Embryonic facial prominence (tissue), 1 donor: ENCODE data around the gene ANKRD27.
"Not testable (repeated sequence)": the region's sequence is repeated elsewhere in the genome, so short reads cannot be mapped to it uniquely, and the experiment has no call there.

ENCODE experiments used
- DNase-seq: peaks from one replicate; pipeline ENCODE4 v3.0.0-alpha.2; 2016; ENCODE audit errors: extremely low spot score

ANKRD27 gene

DNA sequence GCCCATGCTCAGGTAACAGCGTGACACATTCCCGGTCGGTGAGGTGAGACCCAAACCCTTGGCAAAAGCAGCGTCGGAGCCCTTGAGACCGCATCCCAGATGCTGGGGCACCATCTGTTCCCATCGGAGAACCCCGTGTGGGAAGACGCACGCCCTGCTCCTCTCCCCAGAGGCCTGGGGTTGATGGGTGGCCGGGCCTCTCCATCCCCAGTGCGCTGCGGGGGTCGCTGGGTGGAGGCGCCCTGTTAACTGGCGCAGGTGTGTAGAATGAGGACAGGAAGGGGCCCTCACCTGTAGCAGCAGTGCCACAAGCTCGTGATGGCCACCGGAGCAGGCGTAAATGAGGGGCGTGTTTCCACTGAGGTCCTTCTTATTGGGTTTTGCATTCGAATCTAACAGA lies 69.4 kb downstream of the ANKRD27 start:
- DNase-seq = no peak

DNA sequence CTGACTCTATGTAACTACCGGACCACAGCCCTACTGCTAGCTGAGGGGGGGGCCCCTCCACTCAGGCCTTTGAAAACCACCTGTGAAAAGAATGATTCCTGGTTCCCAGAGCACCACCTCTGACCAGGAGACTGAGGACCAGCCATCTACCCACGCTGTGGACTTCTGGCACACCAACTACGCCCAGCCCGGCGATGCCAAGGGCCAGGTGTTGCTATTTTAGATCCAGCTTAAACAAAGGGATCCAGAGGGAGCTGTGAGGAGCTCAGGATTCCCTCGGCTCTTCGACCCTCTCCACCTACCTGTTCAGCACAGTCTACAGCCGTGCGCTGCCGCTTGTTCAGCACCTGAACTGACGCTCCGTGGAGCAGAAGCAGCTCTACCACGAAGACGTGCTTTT lies 71.0 kb downstream of the ANKRD27 start:
- DNase-seq = no peak

DNA sequence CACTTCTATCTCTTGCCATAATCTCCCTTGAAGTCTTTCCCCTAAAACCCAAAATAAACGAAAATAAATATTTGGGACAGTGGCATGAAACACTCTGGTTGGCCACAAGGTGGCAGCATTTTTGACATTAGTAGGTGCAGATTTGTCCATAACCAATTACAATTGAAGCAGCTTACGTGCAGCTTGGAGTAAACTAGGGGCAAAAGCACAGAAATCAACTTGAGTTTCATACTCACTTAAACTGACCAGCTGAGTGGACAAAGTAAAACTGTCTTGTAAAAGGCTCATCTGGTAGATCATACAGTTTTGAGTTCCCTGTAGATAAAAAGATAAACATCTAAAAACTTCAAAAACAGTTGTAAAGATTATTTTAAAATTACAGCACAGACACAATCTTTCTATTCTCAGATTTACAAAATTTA lies 75.2 kb downstream of the ANKRD27 start:
- no peak for DNase-seq

DNA sequence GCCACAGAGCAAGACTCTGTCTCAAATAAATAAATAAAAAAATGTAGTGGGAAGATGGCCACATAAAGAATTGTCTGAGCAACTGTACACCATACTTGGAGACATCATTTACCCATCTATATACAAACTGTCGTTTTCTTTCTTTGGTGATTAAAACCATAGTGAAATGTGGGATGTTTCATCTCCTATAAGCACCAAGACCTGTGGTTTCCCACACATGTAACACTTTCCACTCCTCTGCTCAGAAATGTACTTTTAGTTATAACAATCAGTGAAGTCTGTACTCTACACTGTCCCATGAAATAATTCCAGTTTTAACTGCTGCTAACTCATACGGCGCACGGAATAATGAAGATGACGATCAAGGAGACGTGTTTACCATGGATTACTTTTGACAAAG lies 75.7 kb downstream of the ANKRD27 start:
- DNase-seq = no peak

DNA sequence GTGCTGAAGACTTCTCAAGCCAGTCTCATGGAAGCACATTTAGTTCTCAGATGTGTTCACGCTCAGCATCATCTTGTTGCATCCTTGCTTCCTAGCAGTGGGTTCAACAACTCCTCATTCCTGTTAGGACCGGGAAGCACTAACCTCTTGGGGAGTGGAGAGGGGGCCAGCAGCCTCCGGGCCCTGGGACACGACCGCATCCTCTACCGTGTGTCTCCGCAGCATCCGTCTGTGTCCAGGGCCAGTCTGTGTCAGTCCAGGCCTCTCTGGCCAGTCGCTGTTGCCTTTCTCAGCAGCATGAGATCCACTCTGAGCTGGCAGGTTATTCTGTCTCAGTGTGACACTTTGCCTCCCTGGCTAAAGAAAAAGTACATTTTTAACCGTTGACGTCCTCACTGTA lies 77.0 kb downstream of the ANKRD27 start:
- no peak for DNase-seq

DNA sequence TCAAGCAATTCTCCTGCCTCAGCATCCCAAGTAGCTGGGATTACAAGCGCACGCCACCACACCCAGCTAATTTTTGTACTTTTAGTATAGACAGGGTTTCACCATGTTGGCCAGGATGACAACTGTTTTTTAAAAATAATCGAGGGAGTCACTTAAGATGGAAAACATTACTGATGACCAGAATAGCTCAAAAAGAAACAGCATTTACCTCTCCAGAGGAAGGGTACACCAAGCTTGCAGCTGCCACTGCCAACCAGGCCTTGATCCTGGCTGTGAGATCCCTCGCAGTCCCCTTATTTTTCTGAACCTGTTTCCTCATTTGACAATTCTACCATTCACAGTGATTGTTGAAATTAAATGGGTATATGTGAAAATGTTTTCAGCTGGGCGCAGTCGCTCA lies 79.5 kb downstream of the ANKRD27 start:
- no peak for DNase-seq

DNA sequence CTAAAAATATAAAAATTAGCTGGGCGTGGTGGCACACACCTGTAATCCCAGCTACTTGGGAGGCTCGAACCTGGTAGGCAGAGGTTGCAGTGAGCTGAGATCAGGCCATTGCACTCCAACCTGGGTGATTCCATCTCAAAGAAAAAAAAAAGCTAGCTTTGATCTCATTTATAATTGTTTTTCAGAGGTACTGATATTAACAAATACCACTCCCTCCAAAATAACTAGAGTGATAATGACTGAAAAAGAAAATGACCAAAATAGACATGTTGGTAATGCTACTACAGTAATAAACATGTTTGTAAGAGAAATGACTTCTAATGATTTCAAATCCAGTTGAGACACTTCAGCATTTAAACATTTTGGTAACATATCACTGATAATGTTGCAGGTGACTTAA lies 81.0 kb downstream of the ANKRD27 start:
- DNase-seq = no peak

DNA sequence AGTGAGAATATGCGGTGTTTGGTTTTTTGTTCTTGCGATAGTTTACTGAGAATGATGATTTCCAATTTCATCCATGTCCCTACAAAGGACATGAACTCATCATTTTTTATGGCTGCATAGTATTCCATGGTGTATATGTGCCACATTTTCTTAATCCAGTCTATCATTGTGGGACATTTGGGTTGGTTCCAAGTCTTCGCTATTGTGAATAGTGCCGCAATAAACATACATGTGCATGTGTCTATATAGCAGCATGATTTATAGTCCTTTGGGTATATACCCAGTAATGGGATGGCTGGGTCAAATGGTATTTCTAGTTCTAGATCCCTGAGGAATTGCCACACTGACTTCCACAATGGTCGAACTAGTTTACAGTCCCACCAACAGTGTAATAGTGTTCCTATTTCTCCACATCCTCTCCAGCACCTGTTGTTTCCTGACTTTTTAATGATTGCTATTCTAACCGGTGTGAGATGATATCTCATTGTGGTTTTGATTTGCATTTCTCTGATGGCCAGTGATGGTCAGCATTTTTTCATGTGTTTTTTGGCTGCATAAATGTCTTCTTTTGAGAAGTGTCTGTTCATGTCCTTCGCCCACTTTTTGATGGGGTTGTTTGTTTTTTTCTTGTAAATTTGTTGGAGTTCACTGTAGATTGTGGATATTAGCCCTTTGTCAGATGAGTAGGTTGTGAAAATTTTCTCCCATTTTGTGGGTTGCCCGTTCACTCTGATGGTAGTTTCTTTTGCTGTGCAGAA lies 87.1 kb downstream of the ANKRD27 start:
- not testable (repeated sequence) for DNase-seq

DNA sequence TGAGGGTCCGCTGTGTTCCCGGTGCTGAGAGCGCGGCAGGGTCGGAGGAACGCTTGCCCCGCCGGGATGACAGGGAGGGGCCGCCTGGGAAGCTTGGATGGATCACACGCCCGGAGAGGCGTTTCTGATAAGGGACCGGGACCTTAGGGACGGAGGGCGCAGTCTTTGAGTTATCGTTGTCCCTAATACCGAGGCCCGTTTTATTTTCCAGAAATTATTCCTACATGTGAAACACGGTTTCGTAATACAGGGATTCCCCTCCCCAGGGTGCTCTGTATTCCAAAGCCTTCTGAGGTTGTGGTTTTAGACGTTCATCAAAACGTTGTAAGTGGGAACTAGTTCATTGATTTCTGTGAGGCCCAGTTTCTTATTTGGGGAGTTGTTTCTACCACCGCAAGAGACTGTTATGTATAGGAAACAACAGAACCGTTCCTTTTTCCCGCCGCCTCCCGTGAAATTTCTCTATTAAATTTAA lies 93.2 kb downstream of the ANKRD27 start:
- peak; percentile 5 for DNase-seq

DNA sequence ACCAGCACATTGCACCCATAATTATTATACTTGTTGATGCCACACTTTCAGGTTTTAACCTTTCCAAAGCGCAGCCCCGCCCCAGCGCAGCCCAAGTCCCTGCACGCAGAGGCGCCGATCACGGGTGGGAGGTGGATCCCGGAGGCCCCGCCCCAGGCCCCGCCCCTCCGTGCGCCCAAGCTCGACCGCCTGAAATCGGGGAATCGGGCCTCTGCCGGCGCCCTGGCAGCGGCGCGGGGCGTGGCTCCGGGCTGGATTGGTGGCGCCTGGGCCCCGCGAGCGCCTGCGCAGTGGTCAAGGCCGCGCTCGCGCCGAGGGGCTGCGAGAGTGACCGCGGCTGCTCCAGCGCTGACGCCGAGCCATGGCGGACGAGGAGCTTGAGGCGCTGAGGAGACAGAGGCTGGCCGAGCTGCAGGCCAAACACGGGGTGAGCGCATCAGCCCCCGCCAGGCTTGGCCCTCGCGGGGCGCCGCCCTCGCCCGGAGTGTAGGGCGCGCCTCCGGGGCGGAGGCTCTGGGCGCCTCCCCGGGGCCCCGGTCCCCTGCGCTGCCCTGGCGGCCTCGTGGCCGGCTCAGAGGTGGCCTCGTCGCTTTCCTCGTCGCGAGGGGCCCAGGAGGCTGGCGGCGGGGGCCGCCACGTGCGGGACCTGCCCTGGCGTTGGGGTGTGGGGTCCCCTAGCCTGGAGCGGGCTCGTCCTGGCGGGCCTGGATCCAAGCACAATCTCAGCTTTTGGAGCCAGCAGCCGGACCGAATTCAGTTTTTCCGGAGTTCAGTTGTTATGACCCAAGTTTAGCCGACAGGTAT lies 93.9 kb downstream of the ANKRD27 start, which contains the start of gene PDCD5:
Gene PDCD5, plus strand, starts transcription at position 290 of the 804 bp plus-strand sequence. Its CDS starts 72 bp downstream, at position 362.
- peak; percentile 85 for DNase-seq

DNA sequence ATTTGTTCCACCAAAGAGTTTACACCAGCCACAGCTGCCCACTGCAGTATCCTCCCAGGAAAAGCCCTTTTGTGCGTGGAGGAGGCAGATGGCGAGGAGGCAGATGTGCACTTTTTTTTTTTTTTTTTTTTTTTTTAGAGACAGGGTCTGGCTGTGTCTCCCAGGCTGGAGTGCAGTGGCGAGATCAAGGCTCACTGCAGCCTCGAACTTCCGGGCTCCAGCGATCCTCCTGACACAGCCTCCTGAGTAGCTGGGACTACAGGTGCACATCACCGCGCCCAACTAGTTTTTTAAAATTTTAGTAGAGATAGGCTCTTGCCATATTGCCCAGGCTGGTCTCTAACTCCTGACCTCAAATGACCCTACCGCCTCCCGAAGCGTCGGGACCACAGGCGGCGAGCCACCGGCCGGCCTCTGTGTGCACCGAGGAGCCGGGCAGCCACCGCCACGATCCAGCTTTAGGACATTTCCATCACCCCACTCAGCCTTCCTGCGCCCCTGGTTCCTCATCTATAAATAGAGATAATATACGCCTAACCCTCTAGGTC lies 94.6 kb downstream of the ANKRD27 start:
- no peak for DNase-seq

DNA sequence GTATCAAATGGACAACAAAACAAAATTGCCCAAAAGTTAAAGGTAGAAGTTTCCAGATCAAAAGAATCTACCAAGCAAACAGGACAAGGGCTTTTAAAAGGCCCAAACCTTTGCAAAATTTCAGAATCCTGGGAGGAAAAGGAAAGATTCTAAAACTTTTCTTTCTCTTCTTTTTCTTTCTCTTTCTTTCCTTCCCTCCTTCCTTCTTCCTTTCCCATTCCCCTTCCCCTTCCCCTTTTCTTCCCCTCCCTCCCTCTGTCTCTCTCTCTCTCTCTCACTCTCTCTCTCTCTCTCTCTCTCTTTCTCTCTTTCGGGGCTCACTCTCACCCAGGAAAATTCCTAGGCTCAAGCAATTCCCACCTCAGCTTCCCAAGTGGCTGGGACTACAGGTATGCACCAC lies 98.2 kb downstream of the ANKRD27 start:
- no peak for DNase-seq

DNA sequence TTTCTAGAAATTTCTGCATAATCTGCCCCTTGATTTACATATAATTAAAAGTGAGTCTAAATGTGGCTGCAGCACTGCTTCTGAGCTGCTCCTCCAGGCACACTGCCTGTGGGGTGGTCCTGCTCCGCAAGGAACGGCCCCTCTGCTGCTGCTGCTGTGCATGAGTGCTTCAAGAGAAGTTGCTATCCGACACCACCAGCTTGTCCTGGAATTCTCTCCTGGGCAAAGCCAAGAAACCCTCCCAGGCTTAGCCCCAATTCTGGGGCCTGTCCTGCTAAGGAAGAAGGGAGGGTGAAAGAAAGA lies 101.5 kb downstream of the ANKRD27 start:
- DNase-seq = no peak

DNA sequence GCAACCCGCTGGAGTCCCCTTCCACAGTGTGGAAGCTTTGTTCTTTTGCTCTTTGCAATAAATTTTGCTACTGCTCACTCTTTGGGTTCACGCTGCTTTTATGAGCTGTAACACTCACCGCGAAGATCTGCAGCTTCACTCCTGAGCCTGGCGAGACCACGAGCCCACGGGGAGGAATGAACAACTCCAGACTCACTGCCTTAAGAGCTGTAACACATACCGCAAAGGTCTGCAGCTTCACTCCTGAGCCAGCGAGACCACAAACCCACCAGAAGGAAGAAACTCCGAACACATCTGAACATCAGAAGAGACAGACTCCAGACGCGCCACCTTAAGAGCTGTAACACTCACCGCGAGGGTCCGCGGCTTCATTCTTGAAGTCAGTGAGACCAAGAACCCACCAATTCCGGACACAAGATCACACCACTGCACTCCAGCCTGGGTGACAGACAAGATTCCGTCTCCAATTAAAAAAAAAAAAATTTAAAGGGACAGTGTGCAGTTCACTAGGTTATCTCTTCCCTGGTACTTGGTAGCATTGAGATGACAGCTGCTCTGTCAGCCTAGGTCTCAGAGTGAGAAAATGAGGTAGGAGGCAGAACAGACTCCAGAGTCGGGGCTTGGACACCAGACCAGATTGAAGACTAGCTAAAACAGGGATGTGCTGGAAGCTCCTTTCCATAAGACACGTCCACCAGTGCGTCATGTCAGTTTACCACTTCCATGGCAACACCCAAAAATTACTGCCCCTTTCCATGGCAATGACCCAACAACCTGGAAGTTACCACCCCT lies 102.1 kb downstream of the ANKRD27 start:
- not testable (repeated sequence) for DNase-seq

DNA sequence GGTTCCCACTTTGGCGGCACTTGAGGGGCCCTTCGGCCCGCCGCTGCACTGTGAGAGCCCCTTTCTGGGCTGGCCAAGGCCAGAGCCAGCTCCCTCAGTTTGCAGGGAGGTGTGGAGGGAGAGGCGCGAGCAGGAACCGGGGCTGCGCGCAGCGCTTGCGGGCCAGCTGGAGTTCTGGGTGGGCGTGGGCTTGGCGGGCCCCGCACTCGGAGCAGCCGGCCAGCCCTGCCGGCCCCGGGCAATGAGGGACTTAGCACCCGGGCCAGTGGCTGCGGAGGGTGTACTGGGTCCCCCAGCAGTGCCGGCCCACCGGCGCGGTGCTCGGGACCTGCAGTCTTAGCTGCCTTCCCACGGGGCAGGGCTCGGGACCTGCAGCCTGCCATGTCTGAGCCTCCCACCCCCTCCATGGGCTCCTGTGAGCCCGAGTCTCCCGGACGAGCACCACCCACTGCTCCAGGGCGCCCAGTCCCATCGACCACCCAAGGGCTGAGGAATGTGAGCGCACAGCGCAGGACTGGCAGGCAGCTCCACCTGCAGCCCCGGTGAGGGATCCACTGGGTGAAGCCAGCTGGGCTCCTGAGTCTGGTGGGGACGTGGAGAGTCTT lies 103.4 kb downstream of the ANKRD27 start:
- not testable (repeated sequence) for DNase-seq

DNA sequence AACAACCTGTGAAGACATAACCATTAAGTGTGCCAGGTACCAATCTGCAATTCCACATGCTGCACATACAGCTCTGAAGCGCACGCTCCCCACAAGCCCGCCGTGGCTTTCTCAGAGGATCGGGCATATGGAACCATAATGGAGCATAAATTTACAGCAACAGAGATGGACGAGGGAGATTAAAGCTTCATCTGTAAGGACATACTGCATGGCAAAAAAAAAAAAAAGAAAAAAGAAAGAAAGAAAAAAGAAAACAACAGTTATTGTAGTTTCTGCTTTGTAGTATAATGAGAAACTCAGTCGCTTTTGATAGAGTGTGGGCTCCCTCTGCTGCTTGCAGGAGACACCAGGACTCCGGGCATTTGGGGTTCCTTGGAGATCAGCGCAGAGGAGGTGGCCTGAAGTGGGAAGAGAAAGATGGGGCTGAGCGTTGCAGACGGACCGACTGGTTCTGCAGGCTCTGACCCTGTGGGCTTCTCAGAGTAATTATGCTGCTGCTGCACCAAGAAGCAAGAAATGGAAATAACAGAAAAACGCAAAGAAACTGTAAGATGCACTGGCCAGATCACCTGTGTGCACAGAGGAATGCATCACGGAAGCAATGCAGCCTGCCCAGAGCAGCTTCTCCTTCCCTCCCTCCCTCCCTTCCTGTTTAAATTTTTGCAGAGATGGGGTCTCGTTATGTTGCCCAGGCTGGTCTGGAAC lies 104.7 kb downstream of the ANKRD27 start:
- peak; percentile 43 for DNase-seq

DNA sequence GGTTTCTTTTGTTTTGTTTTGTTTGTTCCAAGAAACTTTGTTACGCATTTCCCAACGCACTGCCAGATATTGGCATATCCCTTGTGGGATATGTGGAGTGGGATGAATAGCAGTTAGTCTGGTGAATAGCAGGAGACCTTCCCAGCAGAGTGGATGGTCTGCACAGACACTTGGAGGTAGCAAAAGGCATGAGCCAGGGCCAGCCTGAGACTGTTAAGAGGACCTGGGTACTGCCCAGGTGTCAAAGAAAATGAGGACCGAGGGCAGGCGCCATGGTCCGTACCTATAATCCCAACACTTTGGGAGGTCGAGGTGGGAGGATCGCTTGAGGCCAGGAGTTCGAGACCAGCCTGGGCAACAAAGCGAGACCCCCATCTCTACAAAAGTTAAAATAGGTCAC lies 107.5 kb downstream of the ANKRD27 start:
- no peak for DNase-seq

DNA sequence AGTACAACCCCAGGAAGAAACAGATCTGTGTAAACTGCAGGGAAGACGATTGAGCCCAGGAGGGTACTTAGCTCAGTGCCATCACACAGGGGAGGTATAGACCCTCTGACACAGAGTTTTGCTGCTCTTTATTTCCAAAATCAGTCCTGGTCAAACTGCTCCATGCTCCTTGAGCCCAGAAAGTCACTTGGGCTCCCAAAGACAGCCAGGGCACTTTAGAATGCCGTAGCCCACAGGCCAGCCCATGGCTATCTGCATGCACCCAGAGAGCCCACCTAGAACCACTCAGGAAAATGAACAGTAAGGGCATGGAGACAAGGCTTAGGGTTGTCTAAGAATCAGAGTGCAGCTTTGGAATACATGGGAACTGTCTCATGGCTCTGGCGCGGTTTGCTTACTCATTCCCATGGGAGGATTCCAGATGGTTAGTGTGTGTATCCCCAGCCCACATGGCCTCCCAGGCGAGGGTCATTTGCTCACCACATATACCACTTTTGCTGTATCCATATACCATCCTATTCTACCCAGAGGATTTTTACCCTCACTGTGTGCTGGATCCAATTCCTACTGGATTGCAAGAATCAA lies 108.6 kb downstream of the ANKRD27 start:
- DNase-seq = no peak

DNA sequence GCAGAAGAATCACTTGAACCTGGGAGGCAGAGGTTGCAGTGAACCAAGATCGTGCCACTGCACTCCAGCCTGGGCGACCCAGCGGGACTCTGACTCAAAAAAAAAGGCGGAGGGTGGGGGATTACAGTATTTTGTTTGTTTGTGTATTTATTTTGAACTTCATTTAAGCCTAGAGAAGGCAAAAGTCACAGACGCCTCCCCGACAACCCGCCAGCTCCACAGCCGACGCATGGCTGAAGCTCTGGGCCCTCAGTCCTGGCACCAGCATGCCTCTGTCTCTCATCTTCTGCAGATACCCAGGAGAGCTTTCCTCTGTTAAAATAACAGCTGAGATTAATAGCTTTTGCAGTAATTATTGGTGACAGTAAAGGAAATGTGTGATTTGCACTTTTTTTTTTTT lies 111.2 kb downstream of the ANKRD27 start:
- no peak for DNase-seq

DNA sequence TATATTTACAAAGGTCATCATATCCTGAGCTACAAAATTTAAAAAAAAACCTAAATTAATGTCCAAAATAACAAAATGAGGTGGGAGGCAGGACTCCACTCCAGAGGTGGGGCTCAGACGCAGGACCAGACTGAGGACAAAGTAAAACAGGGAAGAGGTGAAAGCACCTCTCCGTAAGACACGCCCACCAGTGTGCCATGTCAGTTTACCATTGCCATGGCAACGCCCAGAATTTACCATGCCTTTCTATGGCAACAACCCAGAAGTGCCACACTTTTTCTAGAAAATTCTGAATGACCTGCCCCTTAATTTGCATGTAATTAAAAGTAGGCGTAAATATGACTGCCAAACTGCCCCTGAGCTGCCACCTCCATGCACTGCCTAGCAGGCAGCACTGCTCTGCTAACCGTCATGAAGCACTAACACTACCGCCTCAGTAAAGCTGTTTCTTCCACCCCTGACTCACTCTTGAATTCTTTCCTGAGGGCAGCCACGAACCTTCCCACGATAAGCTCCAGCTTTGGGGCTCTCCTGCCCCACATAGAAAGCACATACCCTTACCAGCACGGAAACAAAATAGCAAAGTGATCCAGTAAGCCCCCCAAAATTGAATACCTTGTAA lies 116.3 kb downstream of the ANKRD27 start:
- no peak for DNase-seq
